NB4 (cell line): ENCODE data around the gene PCOLCE2.

ENCODE experiments used
- CTCF ChIP-seq: IDR thresholded peaks from one replicate; pipeline ENCODE4 v1.5.1; 2012; ENCODE audit warnings: low read depth, low read length
- POLR2A ChIP-seq: IDR thresholded peaks from 2 replicates; pipeline ENCODE4 v1.6.1; 2011; ENCODE audit warnings: mild to moderate bottlenecking; ENCODE audit not compliant: insufficient read length; ENCODE audit errors: extremely low read depth

GRCh38 chr3:142907996-142908395, 19.1 kb upstream of the PCOLCE2 start:
- TF ChIP-seq POLR2A (no peak), CTCF (no peak)
